ENCODE results near the gene OR2AG1.
"Not testable (repeated sequence)": the region's sequence is repeated elsewhere in the genome, so short reads cannot be mapped to it uniquely, and the experiment has no call there.

OR2AG1 gene

DNA sequence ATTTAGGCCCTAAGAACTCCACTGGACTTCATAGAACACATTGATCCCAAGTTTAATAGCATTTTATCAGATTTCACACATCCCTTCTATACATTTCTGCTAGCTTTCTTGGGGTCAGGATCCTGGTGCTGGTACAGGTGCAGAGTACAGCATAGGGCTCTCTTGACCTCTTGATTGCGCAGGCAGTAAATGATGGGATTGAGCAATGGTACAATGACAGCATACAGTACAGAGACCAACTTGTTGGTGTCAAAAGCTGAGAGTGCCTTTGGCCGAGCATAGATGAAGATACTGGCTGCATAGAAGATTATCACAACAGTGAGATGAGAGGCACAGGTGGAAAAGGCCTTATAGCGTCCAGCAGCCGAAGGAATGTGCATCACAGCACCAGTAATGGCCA lies 11.8 kb downstream of the OR2AG1 start:
- no peaks in the 10 kb centered on the region for H3K27me3 ChIP-seq
- no peak overlapping the region for H3K27ac ChIP-seq
- TF ChIP-seq CTCF (IDR thresholded peaks at IDR 0.05): no peak
- intact Hi-C loops (cut with DNase I; ENCODE audit: low total_unique reads): no loop called here
- H3K4me1 ChIP-seq: no peaks in the 10 kb centered on the region
- H3K4me3 ChIP-seq: no peak overlapping the region
- no peaks in the 10 kb centered on the region for H3K9me3 ChIP-seq
- no peak for DNase-seq
- no peaks in the 10 kb centered on the region for H3K36me3 ChIP-seq

DNA sequence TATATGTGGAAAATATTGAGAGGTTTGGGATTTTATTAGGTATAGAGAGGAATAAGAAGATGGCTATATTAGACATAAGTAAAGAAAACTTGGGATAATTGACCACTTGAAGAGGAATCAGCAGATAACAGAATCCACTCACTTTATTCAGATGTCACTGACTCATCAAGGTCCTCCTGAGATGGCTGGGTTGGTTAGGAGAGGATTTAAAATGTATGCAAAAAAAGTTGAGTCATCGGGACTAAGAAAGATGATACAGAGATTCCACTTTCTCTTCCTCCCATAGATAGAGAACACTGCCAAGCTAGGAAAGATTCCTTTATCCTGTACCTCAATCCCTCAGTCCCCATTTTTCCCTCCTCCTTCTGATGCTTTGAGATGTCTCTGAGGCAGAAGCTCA lies 16.6 kb downstream of the OR2AG1 start, which contains the start of gene OR6A2:
OR6A2 (minus strand) TSS at position 288 of the 400 bp plus-strand sequence. CDS start 3,981 bp downstream, outside the sequence.
- TF ChIP-seq CTCF (IDR thresholded peaks at IDR 0.05): no peak
- intact Hi-C loops (cut with DNase I; ENCODE audit: low total_unique reads): no loop called here
- no peaks in the 10 kb centered on the region for H3K36me3 ChIP-seq

DNA sequence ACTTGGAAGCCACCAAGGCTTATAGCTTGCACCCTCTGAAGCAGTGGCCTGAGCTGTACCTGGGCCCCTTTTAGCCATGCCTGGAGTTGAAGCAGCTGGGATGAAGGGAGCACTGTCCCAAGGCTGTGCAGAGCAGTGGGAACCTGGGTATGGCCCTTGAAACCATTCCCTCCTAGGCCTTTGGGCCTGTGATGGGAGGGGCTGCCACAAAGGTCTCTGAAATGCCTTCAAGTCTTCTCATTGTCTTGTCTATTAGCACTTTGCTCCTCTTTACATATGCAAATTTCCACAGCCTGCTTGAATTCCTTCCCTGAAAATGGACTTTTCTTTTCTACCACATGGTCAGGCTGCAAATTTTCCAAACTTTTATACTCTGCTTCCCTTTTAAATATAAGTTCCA lies 18.3 kb downstream of the OR2AG1 start:
- DNase-seq; H3K36me3 ChIP-seq; H3K27ac ChIP-seq; H3K9me3 ChIP-seq; H3K4me1 ChIP-seq; intact Hi-C loops (cut with DNase I; ENCODE audit: low total_unique reads); H3K27me3 ChIP-seq; H3K4me3 ChIP-seq: not testable (repeated sequence)

More for the DNA sequence above, 16.6 kb downstream of the OR2AG1 start, which contains the start of gene OR6A2:
- H3K4me1 ChIP-seq: no peaks in the 10 kb centered on the region
- no peak for DNase-seq
- H3K27me3 ChIP-seq: no peaks in the 10 kb centered on the region
- peaks cover 0 to 9% (median 0%) of the 10 kb centered on the region in 3 donors for H3K9me3 ChIP-seq
- no peak within 1 kb of the TSS for H3K27ac ChIP-seq
- H3K4me3 ChIP-seq: no peak within 1 kb of the TSS

GRCh38 chr11:6812390-6813005 lies 29.7 kb downstream of the OR2AG1 start:
- Histone ChIP-seq H3K4me1 (no peaks in the 10 kb centered on the region), H3K9me3 (no peaks in the 10 kb centered on the region), H3K27ac (no peak overlapping the region), H3K27me3 (no peaks in the 10 kb centered on the region), H3K36me3 (no peaks in the 10 kb centered on the region), H3K4me3 (no peak overlapping the region)
- no peak for DNase-seq
- intact Hi-C loops (cut with DNase I; ENCODE audit: low total_unique reads): loop anchor here (2.0 kb wide), 1 partner anchor 630 kb away; no protein-coding TSS in a partner anchor
- TF ChIP-seq CTCF (IDR thresholded peaks at IDR 0.05): peak; percentile 54 to 79

DNA sequence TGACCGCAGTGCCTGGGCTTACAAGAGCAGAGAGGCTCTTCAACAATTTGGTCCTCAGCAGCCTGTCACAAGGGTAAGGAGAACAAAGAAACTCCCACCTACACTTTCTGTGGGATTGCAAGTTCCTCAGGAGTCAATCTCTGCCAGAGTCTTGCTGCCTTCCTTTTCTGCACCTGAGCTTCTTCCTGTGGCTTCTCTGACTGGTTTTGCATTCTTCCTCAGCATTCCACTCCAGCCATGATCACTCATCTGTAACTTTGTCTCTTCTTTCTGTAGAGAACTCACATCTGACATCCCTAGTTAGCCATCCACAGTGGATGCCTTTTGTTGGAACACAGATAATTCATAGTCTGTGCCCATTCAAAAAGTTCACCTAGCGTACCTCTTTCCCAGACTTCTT lies 30.8 kb downstream of the OR2AG1 start:
- no peaks in the 10 kb centered on the region for H3K36me3 ChIP-seq
- DNase-seq: no peak
- intact Hi-C loops (cut with DNase I; ENCODE audit: low total_unique reads): loop anchor here (2.0 kb wide), 1 partner anchor 629 kb away; no protein-coding TSS in a partner anchor
- H3K27me3 ChIP-seq: no peaks in the 10 kb centered on the region
- no peaks in the 10 kb centered on the region for H3K4me1 ChIP-seq
- H3K9me3 ChIP-seq: no peaks in the 10 kb centered on the region
- TF ChIP-seq CTCF (IDR thresholded peaks at IDR 0.05): no peak
- no peak overlapping the region for H3K27ac ChIP-seq
- H3K4me3 ChIP-seq: no peak overlapping the region

DNA sequence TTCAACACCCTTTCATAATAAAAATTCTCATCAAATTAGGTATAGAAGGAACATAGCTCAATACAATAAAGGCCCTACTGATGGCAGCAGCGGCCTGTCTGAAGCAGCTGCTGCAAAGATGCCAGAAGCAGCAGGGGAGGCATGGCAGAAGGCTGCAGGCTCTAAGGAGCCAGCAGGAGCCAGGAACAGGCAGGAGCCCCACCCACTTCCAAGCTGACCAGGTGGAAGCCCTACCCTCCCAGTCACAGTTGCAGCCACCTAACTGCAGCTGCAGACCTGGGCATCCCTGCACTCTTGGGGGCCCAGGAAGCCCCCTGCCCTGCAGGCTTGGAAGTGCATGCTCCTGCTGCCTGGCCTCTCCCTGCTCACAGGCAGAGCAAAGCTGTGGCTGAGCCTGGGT lies 34.9 kb downstream of the OR2AG1 start:
- H3K4me3 ChIP-seq: no peak overlapping the region
- intact Hi-C loops (cut with DNase I; ENCODE audit: low total_unique reads): no loop called here
- H3K4me1 ChIP-seq: no peaks in the 10 kb centered on the region
- TF ChIP-seq CTCF (IDR thresholded peaks at IDR 0.05): no peak
- DNase-seq: no peak
- H3K27ac ChIP-seq: no peak overlapping the region
- no peaks in the 10 kb centered on the region for H3K36me3 ChIP-seq
- no peaks in the 10 kb centered on the region for H3K9me3 ChIP-seq
- H3K27me3 ChIP-seq: no peaks in the 10 kb centered on the region

Data from tibial artery (tissue), 4 donors.